ENCODE results near the gene RHOD. TPM values are rescaled to one million over a fixed set of nuclear protein-coding genes. Genes with fewer than 3 reads are reported as not detected.

The RHOD gene
- total and polyA plus RNA-seq, 10 of the 15 experiments (the other 5 are each of a cell fraction or from before 2014, with no cell fraction given) = 0.15 to 2.6 (median 1.9) TPM; not detected in 2

DNA sequence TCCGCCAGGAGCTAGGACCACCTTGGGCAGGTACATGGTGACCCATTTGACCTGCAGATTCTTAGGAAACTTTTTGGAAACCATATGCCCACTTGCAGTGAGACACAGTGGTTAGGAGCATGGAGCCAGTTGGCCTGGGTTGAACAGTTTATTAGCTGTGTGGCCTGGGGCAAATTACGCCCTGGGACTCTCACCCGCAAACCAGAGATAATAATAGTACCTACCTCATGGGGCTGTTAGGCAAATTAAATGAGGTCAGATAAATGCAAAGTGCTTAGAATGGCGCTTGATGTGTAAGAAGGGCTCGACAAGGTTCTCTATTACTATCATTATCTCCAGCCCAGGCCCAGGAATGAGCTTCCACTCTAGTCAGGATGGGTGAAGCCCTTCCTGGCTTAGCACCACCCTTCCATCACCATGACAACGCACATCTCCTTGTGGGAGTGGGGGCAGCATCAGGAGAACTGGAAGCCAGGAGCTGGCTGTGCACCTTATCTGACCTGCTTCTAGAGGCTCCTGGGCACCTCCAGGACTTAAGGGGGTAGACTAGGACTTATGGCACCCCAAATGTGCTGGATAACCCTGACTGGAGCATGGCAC lies 28.6 kb upstream of the RHOD start (continued):
- TF ChIP-seq NR2F1 (conservative IDR thresholded peaks at IDR 0.05) = peak; percentile 75
- TF ChIP-seq FOXM1 (IDR thresholded peaks at IDR 0.05; ENCODE audit: low read depth, low read length) = 0 out of 2 replicates have a peak, but pooled peaks have one; percentile 25
- no peak for TF ChIP-seq FOS (IDR thresholded peaks at IDR 0.05; ENCODE audit: borderline replicate concordance, extremely low read depth, insufficient read length)
- no peak for TF ChIP-seq NFYB (IDR thresholded peaks at IDR 0.05; ENCODE audit: insufficient read depth, low read depth, low read length)
- peak; percentile 63; the same call in 1 of the 2 replicates for TF ChIP-seq PAX5 (IDR thresholded peaks at IDR 0.05; ENCODE audit: borderline replicate concordance, low read depth, low read length)
- TF ChIP-seq ZBTB4 (CRISPR knock-in tag; IDR thresholded peaks at IDR 0.05) = no peak
- TF ChIP-seq CBX5 (IDR thresholded peaks at IDR 0.05; ENCODE audit: low read depth) = no peak
- no peak for TF ChIP-seq RCOR1 (conservative IDR thresholded peaks at IDR 0.05; ENCODE audit: low read depth, low read length)
- no peak for TF ChIP-seq HDAC2 (IDR thresholded peaks at IDR 0.05)
- peak; percentile 56 for TF ChIP-seq SP1 (IDR thresholded peaks at IDR 0.05; ENCODE audit: low read depth, low read length)
- 0 out of 2 replicates have a peak, but pooled peaks have one; percentile 44 for TF ChIP-seq IRF4 (IDR thresholded peaks at IDR 0.05; ENCODE audit: low read depth, low read length)
- TF ChIP-seq, protein P1, sequence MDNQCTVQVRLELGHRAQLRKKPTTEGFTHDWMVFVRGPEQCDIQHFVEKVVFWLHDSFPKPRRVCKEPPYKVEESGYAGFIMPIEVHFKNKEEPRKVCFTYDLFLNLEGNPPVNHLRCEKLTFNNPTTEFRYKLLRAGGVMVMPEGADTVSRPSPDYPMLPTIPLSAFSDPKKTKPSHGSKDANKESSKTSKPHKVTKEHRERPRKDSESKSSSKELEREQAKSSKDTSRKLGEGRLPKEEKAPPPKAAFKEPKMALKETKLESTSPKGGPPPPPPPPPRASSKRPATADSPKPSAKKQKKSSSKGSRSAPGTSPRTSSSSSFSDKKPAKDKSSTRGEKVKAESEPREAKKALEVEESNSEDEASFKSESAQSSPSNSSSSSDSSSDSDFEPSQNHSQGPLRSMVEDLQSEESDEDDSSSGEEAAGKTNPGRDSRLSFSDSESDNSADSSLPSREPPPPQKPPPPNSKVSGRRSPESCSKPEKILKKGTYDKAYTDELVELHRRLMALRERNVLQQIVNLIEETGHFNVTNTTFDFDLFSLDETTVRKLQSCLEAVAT (IDR thresholded peaks at IDR 0.05) = peak; percentile 66; the same call in 1 of the 2 replicates
- TF ChIP-seq, protein P2, sequence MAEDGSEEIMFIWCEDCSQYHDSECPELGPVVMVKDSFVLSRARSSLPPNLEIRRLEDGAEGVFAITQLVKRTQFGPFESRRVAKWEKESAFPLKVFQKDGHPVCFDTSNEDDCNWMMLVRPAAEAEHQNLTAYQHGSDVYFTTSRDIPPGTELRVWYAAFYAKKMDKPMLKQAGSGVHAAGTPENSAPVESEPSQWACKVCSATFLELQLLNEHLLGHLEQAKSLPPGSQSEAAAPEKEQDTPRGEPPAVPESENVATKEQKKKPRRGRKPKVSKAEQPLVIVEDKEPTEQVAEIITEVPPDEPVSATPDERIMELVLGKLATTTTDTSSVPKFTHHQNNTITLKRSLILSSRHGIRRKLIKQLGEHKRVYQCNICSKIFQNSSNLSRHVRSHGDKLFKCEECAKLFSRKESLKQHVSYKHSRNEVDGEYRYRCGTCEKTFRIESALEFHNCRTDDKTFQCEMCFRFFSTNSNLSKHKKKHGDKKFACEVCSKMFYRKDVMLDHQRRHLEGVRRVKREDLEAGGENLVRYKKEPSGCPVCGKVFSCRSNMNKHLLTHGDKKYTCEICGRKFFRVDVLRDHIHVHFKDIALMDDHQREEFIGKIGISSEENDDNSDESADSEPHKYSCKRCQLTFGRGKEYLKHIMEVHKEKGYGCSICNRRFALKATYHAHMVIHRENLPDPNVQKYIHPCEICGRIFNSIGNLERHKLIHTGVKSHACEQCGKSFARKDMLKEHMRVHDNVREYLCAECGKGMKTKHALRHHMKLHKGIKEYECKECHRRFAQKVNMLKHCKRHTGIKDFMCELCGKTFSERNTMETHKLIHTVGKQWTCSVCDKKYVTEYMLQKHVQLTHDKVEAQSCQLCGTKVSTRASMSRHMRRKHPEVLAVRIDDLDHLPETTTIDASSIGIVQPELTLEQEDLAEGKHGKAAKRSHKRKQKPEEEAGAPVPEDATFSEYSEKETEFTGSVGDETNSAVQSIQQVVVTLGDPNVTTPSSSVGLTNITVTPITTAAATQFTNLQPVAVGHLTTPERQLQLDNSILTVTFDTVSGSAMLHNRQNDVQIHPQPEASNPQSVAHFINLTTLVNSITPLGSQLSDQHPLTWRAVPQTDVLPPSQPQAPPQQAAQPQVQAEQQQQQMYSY (CRISPR knock-in tag; IDR thresholded peaks at IDR 0.05) = no peak
- no peak for TF ChIP-seq EED (IDR thresholded peaks at IDR 0.05; ENCODE audit: low read depth)
- no peak for TF ChIP-seq ELK1 (IDR thresholded peaks at IDR 0.05; ENCODE audit: low read depth, low read length)
- TF ChIP-seq ZNF217 (IDR thresholded peaks at IDR 0.05) = 0 out of 2 replicates have a peak, but pooled peaks have one; percentile 50
- 0 out of 2 replicates have a peak, but pooled peaks have one; percentile 49 for TF ChIP-seq YY1 (IDR thresholded peaks at IDR 0.05; ENCODE audit: low read depth, low read length)
- TF ChIP-seq IKZF2 (IDR thresholded peaks at IDR 0.05) = peak in 1 of 2 experiments; percentile 58; a peak in 1 of 4 replicates
